ENCODE measurements around the gene SEC14L3. TPM values are rescaled to one million over a fixed set of nuclear protein-coding genes. Genes with fewer than 3 reads are reported as not detected.

SEC14L3 gene
- total RNA-seq, 1 donor from 2014 or later = not detected

DNA sequence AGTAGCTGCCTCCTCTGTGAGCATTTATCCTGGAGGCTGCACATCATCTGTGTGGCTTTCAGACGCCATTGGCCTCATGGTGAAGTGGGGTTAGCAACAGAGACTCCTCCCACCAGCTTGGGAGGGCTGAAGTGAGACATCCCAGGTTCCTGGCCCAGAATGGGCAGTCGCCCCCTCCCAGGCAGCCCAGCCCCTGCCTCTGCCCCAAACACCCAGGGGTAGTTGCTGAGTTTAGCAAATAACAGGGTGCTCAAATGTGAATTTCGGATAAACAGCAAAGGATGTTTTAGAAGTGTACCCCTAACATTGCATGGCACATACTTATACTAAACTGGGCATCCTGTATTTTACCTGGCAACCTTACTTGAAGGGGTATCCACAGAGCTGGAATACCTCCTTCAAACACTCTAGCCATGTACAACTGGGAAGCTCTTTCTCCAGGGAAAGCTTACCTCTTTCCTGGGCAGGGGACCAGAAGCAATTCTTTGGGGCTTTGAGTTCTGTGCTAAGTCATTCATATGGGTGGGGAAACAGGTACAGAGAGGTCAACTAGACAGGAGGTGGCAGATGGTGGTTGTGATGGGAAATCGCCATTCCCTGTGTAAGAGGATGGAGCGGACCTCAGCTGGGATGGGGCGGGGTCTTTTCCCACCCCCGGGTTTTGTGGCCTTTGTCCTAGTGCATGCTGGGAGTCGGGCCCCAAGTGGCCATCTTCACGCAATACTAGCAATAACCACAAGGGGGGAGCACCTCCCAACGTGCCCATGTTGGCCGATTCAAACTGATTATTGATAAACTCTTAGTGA, 27.0 kb downstream of the SEC14L3 start:
- peak; percentile 35 for DNase-seq

DNA sequence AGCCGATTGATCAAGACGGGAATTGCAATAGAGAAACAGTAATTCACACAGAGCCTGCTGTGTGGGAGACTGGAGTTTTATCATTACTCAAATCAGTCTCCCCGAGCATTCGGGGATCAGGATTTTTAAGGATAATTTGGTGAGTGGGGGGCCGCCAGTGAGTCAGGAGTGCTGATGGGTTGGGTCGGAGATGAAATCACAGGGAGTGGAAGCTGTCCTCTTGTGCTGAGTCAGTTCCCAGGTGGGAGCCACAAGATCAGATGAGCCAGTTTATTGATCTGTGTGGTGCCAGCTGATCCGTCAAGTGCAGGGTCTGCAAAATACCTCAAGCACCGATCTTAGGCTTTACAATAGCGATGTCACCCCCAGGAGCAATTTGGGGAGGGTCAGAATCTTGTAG, 30.7 kb downstream of the SEC14L3 start:
- DNase-seq = no peak

DNA sequence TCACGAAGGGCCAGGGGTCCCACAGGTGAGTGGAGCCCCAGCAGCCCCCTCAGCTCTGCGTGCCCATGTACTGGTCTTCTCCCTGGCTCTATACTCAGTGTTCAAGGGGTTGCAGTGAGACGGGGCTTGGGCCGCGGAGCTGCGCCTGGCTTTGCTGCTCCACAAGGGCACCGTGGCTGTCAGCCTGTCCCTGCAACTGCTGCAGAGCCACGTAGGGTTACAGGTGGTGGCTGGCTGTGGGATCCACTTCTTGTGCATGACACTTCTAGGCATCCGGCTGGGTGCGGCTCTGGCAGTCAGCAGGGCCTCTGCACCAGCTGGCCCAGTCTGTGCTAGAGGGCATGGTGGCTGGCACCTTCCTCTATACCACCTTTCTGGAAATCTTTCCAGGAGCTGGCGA, 32.0 kb downstream of the SEC14L3 start:
- no peak for DNase-seq

DNA sequence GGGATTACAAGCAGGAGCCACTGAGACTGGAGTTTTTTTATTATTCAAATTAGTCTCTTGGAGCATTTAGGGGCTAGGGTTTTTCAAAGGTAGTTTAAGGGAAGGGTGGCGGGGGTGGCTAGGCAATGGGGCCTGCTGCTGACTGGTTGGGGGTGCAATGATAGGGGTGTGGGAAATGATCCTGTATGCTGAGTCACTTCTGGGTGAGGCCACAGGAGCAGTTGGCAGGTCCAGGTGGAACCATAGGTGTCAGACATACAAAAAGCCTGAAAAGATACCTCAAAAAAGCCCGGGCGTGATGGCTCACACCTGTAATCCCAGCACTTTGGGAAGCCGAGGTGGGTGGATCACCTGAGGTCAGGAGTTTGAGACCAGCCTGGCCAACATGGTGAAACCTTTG, 32.6 kb downstream of the SEC14L3 start:
- DNase-seq = no peak

DNA sequence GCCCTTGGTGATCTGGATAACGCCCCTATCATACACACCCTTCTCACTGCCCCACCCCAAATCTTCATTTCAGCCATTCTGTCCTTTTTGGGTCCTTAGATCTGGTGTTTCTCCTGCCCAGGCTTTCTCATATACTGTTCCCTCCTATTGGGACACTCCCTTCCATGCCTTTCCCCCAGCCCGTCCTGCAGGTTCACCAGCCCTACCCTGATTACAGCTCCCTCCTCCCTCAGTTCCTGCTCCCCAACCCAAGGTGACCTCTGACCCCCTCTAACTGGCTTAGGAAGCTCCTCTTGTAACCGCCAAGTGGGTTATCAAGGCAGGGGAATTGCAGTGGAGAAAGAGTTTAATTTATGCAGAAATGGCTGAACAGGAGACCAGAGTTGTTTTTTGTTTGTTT, 33.3 kb downstream of the SEC14L3 start:
- DNase-seq = no peak

DNA sequence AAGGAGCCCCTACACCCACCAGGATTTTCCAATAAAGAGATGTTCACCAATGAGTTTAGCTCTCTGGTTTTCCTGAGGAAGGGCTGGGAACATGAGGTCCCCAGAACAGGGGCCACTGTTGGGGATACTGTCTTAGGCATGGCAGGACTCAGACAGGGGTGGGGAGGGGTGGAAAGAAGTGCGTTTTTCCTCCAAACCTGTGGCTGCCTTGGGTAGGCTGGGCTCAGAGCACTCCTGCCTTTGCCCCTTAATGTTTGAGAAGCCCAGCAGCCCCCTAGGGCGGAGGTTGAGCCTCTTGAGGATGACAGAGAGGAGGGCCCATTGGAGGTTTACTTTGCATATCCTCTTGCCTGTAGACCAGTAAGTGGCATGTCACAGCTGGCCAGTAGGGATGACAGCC, 35.6 kb downstream of the SEC14L3 start:
- DNase-seq = no peak

DNA sequence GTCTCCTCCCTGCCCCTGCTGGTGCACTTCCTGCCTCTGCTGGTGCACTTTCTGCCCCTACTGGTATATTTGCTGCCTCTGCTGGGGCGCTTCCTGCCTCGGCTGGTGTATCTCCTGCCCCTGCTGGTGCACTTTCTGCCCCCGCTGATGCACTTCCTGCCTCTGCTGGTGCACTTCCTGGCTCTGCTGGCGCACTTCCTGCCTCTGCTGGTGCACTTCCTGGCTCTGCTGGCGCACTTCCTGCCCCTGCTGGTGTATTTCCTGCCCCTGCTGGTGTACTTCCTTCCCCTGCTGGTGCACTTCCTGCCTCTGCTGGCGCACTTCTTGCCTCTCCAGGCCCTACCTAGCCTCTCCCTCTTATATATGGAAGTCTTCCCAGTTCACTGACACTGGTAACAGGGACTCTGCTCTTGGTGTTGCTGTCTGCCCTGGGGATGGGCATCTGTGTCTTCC, 36.1 kb downstream of the SEC14L3 start:
- DNase-seq = no peak

DNA sequence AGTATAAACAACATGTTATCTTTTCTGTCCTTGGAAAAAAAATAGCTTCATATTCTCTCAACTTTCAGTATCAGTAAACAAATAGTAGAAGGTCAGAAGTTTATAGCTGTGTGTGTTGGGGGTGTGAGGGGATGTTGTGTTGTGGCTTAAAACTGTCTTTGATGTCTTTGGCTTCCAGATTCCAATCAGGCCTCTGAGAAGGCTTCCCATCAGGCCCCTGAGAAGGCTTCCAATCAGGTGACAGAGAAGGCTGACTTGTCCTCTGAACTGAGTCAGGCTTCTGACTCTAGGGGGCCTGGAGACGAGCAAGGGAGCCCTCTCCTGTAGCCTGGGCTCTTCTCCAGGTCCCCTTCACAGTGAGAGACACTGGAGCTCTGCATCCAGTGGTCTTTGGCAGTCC, 37.0 kb downstream of the SEC14L3 start:
- DNase-seq = no peak

DNA sequence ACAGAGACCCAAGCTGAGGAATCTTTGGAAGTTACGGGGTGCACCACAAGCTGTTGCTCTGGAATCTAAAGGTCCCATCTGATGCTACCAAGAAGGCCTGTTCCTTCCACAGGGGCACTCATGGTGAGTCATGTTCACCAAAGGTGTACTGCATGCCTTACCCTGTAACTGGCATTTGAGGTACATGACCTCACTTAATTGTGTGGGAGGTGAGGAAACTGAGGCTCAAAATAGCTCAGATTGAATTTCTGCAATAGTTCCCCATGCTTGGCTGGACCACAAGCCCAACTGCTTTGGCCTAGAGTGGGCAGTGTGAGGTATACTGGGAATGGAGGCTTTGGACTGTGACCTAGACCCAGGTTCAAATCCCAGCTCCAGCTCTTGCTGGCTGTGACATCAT, 38.0 kb downstream of the SEC14L3 start:
- no peak for DNase-seq

DNA sequence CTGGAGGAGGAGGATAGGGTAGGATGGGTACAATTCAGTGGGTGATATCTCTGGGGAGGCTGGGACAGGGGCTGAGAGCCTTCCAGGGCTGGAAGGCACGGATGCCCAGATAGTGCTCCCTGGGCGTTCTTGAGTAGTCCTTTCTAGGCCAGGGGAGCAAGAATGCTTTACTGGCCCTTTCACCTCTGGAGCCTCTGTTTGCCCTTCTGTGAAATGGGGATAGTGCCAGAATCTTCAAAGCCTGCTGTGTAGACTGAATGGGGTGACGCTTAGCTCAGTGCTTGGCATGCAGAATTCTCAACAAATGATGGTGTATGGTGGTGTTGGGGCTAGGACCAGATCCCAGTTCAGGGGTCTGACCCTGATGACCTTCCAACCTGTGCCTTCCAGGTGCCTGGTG, 38.6 kb downstream of the SEC14L3 start:
- DNase-seq = no peak

DNA sequence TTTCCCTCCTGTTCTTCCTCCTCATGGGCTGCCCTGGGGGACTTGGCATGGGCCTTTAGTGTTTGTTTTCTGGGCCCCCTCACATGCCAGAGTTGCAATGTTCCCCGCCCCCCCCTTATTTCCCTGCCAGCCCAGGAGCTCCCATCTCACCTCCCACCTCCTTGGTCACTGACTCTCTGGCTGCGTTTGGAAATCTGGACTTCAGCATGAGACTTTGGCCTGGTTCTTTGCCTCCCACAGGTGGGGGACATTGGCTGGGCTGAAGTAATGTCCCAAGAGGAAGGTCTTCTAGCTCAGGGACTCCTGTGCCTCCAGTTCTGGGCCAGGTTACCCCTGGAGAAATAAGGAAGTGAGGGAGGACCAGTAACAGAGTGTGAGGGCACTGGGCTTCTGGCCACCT, 39.3 kb downstream of the SEC14L3 start:
- DNase-seq = no peak

DNA sequence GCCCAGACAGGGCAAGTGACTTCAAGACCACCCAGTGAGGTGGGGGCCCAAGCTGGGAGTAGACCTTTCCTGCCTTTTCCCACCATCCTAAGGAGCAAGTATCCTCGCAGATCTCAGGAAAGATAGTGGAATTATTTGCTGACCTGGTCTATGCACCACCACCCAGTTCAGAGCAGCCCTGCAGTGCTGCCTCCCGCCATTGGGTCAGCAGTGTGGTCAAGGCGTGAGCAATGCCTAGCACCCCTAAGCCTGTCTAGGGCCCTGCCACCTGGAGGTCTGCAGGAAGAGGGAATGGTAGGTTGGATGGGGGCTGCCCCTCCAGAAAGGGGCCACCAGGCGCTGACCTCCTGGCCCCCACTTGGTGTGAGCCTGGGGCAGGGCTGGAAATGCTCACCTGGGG, 39.7 kb downstream of the SEC14L3 start:
- no peak for DNase-seq

DNA sequence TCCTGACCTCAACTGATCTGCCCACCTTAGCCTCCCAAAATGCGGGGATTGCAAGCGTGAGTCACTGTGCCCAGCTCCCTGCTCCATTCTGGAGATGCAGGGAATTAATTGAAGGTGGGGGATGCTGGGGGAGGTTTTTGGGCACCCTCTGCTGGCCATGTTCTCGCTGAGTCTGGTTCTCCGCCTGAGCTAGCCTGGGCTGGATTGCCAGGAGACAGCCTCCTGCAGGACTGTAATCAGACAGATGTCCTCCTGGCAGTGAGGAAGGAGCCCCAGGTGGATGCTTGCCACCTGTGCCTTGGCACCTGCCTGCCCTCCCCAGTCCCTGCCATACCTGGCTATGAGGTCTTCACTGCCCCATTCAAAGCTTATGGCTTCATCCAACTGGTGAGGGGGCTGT, 40.9 kb downstream of the SEC14L3 start:
- DNase-seq = no peak

DNA sequence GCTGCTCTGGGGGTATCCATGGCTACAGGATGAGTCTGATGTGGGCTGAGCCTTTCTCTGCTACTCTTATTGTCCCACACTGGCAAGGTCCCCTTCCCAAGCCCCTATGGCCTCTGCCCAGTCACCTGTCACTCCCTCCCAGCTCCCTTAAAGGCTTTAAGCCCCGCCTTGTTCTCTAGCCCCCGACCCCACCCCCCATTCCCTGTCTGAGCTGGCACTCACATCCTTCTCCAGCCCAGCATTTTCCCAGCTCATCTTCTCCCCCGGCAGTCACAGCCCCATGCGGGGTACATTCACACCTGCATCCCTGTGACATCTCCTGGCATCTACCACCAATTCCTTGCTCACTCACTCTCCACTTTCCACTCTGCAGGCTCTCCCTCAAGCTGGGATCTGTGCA, 41.9 kb downstream of the SEC14L3 start:
- DNase-seq = no peak

DNA sequence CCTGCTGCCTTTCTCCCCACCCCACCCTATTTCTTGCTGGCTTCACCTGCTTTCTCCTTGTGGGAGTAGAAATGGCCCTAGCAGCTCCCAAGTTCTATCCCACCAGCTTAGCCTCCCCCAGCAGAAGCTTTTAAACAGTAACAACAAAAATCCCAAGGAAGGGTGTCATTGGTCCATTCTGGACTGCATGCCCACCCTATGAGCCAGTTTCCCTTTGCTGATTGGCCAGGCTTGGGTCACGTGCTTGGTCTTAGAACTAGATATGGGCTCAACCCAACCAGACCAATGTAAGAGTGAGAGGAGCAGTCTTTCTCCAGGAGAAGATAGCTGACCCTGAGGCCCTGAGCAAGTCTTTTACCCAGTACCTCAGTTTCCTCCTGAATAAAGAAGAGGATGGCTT, 43.9 kb downstream of the SEC14L3 start:
- no peak for DNase-seq

DNA sequence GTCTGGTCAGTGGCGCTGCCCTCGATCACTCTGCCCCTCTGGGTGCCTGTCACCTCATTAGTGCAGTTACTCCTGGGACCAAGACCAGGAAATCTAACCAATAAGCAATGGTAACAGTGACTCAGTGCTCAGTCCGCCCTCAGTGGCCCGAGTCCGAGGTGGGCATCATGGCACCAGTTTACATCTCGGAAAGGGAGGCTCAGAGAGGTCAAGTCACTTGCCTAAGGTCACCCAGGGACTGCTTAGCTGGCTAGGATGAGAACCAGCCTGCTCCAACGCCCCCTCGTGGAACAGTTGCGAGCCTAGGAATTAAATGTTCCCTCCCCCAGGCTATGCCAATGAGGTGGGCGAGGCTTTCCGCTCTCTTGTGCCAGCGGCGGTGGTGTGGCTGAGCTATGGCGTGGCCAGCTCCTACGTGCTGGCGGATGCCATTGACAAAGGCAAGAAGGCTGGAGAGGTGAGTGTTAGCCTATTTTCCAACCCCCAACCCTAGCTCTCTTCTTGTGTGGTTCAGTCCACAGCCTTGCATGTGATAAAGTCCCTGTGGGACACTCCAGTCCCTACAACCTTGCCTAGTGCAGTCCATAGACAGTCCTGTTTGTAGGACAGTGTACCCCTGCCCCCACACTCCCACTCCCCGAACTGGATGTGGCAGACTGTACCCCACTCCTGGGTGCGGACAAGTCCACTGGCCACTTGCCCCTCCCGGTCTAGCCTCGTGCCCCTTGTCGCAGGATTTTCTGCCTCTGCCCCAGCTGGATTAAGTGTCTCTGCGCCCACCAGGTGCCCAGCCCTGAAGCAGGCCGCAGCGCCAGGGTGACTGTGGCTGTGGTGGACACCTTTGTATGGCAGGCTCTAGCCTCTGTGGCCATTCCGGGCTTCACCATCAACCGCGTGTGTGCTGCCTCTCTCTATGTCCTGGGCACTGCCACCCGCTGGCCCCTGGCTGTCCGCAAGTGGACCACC, 45.1 kb downstream of the SEC14L3 start:
- DNase-seq = peak; percentile 85

DNA sequence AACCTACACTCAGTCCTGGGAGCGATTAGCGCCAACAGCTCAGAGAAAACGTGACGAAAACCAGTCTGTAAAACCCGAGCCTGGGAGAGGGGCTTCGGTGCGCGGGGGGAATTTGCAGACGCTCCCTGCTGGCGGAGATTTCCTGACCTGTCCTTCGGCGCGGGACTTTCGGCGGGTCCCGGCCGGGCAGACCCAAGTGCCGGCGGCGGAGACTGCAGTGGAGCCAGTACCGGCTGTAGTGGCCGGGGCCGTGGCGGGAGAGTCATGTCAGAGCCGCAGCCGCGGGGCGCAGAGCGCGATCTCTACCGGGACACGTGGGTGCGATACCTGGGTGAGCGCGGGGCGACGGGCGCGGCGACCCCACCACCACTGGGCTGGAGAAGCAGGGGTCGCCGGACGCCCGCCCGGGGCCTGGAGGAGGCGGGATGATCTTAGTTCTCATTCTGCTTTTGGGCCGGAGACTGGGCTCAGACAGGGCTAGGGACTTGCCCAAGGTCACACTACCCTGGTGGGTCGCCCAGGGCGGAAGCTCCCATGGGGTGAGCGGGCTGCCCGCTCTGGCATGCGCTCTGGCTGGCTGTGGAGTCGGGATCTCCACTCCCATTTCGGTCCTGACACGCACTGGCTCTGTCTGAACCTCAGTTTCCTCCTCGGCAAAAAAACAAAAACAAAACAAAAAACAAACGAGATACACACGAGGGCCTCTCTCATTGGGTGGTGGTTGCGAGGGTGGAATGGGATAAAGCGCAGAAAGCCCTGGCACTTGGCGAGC, 46.0 kb downstream of the SEC14L3 start, which contains the start of gene MTFP1:
Gene MTFP1, plus strand, starts transcription at position 153 of the 772 bp plus-strand sequence. Its CDS starts 112 bp downstream, at position 265.
- peak; percentile 83 for DNase-seq

DNA sequence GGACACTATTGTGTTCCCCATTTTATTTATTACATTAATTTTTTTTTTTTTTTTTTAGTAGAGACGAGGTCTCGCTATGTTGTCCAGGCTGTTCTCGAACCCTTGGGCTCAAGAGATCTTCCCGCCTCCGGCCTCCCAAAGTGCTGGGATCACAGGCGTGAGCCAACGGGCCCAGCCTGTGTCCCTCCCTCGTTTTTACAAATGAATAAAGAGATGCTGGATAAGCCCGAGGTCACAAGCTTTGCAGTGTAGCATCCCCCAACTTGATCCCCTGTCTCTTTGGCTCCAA, 46.5 kb downstream of the SEC14L3 start:
- no peak for DNase-seq

DNA sequence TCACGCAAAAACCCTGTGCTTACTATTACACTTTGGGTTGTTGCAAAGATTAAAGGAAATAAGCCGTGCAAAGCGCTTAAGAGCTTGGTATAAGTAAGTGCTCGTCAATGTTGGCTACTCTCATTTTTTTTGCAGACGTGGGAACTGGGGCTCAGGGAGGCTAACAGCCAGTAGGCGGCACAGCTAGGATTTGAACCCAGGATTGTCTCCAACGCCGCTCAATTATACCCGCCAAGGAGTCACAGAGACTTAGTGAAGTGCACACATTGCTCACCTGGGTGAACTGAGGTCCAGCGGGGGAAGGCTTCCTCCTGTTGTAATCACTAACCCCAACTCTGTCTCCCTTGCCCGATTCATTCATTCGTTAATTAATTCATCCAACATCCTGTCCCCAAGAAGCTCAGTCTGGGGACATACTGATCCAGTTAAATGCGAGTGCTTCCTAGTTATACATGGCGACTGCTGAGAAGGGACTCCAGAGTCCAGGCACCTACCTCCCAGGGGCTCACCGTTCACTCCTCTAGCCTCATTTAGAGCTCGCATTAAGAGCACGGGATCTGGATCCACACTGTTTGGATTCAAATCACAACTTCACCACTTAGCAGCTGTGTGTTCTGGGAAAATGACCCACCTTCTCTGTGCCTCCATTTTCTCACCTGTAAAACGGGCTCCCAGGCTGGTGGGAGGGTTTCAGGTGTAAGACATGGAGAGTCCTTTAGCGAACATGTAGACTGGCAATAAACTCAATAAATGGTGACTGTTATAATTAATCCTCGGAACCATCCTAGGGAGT, 47.1 kb downstream of the SEC14L3 start:
- no peak for DNase-seq

DNA sequence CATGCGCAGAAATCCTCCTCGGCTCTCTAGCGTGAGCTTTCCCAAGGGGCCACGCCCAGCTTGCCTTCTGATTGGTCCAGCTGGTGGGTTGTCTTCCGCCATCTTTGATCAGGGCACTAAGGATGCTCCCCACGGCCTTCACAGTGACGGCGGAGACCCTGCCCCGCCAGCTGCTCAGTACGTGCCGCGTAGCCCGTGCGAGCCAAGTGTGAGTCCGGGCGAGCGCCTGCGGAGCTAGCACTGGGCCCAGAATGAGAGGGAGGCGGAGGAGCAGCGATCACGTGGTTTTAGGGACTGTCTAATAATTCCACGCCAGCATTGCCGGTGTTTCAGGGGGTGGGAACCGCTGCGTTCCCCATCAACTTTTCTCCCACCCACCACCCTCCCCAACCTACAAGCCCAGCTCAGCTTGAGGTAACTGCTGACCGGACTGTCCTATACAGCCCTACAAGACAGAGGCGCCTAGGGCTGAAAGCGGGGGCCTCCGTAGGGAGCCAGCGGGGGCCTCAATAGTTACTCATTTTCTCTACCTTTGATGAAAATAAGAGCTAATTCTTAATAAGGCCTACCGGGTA, 47.8 kb downstream of the SEC14L3 start:
- peak; percentile 100 for DNase-seq

DNA sequence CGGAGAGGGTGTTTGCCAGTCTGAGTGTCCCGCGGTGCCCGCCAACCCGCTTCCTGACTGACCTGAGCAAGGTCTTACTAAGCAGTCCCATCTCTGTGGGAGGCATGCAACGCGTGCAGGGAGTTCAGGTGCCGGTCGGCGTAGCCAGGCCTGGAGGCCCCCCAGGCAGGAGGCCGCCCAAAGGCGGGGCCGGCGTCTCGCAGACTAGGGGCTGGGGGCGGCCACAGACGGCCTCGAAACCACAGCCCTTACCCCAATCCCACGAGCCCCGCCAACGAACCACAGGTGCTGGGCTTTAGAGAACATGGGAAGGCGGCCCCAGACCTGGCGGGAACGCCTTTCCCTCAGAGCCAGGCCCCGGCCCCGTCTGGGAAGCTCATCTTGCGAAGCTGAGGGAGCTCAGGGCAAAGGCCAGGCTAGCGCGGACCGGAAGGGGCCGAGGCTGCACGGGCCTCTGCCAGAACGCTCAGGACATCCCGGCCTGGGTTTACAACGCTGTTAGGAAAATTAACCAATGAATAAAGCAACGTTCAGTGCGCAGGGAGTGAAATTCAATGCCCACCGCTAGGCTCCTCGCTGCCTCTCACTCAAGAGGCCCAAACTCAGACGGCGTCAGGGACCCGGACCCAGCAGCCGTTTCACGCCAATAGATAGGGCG, 48.4 kb downstream of the SEC14L3 start:
- DNase-seq = no peak
